Measurements from ENCODE around the gene HENMT1.
"Not testable (repeated sequence)": the region's sequence is repeated elsewhere in the genome, so short reads cannot be mapped to it uniquely, and the experiment has no call there.

HENMT1 gene

DNA sequence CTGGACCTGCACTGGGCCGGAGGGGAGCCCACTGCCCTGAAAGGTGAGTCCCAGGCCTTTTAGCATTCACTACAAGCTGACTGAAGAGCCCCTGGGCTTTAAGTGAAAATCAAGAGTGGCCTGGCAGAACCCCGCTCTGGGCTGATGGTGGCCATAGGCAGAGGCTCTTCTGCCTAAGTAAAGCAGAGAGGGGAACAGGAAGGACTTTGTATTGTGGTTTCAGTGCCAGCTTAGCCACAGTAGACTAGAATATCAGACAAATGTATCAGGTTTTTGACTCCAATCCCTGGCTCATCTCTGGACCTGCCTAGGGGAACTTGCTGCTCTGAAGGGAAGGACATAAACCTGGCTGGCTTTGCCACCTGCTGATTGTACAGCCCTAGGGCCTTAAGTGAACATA lies 10.2 kb upstream of the HENMT1 start:
- no peak for DNase-seq (ENCODE audit: low spot score)

DNA sequence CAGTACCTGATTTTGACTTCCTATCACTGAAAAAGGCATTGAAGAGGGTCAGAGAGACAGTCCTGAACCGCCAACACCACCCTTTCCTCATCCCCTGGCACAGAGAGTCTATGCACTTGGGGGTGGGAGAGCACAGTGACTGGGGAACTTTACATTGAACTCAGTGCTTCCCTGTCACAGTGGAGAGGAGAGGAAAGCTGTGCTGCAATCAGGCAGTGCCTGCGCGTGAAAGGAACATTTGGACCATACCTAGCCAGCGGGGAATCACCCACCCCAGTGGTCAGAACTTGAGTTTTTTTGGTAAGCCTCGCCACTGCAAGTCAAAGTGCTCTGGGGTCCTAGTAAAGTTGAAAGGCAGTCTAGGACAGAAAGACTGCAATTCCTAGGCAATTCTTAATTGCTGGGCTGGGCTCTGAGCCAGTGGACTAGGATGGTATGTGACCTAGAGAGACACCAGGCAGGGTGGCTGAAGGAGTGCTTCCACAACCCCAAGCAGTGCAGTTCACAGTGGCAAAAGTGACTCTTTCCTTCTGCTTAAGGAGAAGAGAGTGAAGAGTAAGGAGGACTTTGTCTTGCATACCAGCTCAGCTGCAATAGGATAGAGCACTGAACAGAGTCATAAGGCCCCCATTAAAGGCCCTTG lies 9.4 kb upstream of the HENMT1 start:
- no peak for DNase-seq (ENCODE audit: low spot score)

DNA sequence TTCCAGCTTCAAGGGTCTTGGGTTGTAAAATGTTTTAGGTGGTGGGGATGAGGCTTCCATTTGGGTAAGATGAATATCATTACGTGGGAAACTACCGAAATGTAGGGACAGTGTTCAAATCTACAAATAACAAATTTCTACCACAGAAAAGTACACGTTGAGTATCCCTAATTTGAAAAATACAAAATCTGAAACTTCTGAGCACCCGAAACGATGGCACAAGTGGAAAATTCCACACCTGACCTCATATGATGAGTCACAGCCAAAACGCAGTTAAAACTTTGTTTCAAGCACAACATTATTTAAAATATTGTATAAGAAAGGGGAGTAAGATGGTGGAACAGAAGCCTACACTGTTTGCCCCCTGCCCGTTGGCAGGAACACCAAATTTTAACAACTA lies 8.8 kb upstream of the HENMT1 start:
- no peak for DNase-seq (ENCODE audit: low spot score)

DNA sequence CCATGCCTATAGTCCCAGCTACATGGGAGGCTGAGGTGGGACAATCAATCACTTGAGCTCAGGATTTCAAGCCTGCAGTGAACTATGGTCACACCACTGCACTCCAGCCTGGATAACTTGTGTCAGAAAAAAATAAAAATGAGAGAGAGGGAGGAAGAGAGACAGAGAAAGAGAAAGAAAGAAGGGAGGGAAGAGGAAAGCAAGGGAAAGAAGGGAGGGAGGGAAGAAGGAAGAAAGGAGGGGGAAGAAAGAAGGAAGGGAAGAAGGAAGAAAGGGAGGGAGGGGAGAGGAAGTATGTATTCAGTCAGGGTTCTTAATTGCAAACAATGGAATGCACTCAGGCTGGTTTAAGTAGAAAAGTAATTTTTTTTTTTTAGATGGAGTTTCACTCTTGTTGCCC lies 7.9 kb upstream of the HENMT1 start:
- no peak for DNase-seq (ENCODE audit: low spot score)

DNA sequence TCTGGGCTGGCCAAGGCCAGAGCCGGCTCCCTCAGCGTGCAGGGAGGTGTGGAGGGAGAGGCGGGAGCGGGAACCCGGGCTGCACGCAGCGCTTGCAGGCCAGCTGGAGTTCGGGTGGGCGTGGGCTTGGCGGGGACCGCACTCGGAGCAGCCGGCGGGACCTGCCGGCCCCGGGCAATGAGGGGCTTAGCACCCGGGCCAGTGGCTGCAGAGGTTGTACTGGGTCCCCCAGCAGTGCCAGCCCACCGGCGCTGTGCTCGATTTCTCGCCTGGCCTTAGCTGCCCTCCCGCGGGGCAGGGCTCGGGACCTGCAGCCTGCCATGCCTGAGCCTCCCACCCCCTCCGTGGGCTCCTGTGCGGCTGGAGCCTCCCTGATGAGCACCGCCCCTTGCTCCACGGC lies 6.5 kb upstream of the HENMT1 start:
- not testable (repeated sequence) for DNase-seq (ENCODE audit: low spot score)

DNA sequence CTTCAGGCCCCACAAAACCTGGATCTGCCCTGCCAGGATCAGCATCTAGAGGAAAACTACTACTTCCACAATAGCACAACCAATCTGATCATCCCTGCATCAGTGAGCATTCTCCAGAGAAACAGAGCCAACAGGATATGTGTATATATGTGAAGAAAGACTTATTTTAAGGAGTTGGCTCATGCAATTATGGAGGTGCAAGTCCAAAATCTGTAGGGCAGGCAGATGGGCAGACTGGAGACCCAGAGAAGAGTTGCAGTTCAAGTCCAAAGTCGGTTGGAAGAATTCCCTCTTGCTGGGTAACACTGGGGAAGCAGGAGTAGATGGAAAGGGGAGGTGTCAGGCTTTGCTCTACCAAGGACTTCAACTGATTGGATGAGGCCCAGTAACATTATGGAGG lies 4.9 kb upstream of the HENMT1 start:
- no peak for DNase-seq (ENCODE audit: low spot score)

DNA sequence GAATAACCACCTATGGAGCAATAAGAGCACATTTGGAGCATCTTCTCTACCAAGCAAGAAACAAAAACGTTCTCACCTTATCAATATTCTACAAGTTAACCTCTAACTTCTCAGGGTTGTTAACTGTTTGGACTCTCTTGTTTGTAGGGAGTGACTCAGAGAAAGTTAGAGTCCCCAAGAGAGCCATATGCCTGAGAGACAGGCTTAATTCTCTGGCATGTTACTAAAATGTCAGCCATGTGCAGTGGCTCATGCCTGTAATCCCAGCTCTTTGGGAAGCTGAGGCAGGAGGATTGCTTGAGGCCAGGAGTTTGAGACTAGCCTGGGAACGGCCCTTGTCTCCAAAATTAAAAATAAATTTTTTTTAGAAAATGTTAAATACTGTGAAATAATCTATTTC lies 4.2 kb upstream of the HENMT1 start:
- DNase-seq (ENCODE audit: low spot score) = no peak

DNA sequence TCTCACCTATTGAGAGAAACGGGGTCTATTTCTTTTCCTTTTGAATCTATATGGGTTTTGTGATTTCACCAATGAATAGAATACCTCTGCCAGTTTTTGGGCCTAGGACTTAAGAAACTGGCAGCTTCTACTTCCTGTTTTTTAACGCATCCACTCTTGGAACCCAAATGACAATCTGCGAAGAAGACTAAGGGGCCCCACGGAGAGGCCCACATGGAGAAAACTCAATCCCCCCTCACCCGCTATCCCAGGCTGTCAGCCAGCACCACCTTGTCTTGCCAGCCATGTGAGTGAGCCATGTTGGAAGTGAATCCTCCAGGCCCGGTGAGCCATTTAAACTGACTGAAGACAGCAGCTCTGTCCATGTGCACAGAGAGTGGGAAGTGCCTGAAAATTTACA lies 3.6 kb upstream of the HENMT1 start:
- no peak for DNase-seq (ENCODE audit: low spot score)

DNA sequence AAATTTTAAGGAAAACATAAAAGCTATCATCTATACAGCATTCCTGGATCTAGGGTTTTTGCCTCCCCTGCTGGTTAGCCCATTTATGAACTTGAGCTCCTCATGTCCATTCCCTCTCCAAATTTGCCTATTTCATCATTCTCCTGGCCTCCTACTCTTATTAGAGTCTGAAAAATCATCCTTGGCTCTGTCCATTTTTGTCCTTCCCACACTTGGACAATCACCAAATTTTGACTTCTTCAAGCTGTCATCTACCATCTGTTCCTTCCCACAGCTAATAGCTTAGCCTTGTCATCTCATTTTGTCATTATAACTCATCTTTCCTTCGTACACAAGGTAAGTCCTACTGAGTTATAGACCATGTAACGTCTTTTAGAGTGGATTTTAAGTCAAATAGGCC lies 2.2 kb upstream of the HENMT1 start:
- DNase-seq (ENCODE audit: low spot score) = no peak

DNA sequence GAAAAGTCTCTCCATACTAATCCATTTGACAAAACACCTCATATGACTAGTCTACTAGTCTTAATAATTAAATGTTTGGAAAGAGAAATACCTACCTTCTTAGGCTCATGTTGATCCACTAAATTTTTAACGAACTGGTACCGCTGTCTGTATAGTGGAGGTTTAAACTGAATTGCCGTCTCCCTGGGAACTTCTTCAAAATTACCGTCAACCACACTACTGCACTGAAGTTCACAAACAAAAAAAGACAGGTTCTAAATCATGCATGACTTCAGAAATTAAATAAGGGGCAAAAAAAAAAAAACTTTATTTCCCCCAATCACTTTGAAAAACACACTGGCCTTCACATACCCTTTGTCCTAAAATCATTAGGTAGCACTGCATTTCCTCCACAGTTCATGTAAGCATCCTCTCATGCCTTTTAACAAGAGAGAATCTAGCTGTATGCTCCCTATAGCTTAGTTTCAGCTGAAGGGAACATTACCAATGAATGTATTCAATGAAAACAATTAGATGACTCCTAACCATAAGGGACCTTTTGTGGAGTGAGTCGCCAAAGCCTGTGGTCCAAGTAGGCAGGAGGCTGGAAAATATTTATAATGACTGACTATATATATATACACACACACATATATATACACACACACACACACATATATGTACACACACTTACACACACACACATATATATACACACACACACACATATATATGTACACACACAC lies 3.4 kb downstream of the HENMT1 start:
- no peak for DNase-seq (ENCODE audit: low spot score)

DNA sequence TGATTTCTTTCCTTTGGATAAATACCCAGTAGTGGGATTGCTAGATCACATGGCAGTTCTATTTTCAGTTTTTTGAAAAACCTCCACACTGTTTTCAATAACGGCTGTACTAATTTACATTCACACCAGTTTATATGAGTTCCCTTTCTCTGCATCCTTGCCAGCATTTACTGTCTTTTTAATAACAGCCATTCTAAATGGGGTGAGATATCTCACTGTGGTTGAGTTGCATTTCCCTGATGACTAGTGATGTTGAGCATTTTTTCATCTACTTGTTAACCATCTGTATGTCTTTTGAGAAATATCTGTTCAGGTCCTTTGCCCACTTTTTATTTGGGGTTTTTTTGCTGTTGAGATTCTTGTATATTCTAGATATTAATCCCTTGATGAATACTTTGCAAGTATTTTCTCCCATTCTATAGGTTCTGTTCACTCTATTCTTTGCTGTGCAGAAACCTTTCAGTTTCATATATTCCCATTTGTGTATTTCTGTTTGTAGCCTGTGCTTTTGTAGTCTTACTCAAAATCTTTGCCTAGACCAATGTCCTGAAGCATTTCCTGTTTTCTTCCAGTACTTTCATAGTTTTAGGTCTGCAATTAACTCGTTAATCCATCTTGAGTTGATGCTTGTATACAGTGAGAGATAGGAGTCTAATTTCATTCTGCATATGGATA lies 7.3 kb downstream of the HENMT1 start:
- DNase-seq (ENCODE audit: low spot score) = peak; percentile 26

DNA sequence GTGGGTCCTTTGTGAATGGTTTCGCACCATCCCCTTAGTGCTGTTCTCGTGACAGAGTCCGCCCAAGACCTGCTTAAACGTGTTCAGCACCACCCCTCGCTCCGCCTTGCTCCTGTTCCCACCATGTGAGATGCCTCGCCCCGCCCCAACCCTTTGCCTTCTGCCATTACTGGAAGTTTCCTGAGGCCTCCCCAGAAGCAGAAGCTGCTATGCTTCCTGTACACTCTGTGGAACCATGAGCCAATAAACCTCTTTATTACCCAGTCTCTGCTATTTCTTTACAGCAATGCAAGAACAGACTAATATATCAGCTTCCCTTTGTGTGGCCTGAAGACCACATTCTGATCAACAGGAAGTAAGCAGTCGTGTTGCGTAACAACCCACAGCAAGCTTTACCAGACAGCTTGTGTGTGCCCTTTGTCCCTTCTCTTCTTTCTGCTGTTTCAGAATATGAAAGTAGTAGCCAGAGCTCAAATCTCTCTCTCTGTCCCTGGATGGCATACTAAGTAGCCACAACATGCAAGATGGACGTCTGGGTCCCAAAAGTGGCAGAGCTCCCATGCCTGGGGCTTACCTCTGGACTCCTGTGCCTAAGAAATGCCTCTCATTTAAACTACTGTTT lies 14.1 kb downstream of the HENMT1 start:
- DNase-seq (ENCODE audit: low spot score) = peak; percentile 85

DNA sequence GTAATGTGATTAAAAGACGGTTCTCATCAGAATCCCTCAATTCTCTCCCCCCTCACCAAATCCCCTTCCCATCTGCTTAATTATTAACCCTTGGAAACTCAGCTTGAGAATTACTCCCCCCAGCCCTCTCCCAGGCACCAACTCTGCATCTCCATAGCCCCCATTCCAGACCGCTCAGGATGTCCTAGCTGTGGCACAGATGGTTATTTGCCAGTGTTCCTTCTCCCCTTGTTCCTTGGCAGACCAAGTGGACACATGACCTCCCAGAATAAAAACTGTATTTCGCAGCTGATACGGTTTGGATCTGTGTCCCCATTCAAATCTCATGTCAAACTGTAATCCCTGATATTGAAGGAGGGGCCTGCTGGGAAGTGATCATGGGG lies 14.6 kb downstream of the HENMT1 start:
- no peak for DNase-seq (ENCODE audit: low spot score)

DNA sequence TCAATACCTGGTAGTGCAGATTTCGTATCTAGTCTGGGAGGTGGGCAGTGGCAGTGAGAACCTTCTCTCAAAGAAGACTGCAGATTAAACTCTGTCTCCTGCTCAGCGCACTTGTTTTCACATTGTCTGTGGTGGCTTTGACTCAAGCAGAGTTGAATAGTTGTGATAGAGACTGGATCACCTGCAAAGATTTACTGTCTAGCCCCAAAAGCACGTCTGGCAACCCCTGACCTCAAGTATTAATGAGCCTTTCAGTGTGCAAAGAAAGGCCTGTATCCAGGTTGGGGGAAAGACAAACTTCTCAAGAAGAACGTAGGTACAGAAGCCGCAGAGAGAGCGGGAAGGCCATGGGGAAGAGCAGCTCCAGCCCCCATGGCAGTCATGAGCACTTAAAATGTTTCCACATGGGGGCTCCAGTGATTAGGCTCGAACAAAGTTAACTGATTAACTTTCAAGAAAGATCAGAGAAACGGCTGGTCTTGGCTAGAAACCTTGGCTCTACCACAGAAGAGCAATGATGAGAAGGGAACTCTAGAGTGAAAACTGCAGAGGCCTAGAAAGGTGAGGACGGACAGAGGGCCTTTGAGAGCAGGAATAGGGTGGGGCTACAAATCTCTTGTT lies 15.2 kb downstream of the HENMT1 start:
- DNase-seq (ENCODE audit: low spot score) = peak; percentile 38

DNA sequence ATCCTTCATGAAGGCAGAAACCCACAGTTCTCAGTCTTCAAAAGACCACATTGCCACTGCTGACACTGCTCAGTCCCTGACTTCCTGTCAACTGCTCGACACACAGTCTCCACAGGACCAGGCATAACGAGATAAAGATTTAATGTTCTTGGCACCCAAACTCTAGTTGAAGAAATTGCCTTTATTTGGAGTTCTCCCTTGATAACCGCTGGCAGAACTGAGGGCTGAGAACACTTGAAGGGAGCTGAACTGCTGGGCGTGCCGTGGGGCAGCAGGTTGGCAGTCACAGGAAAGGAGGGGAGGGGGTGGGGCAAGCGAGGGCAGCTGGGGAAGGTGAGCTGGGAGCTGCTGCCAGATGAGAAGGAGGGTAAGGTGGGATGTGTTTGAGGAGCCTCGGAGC lies 15.9 kb downstream of the HENMT1 start:
- peak; percentile 65 for DNase-seq (ENCODE audit: low spot score)

DNA sequence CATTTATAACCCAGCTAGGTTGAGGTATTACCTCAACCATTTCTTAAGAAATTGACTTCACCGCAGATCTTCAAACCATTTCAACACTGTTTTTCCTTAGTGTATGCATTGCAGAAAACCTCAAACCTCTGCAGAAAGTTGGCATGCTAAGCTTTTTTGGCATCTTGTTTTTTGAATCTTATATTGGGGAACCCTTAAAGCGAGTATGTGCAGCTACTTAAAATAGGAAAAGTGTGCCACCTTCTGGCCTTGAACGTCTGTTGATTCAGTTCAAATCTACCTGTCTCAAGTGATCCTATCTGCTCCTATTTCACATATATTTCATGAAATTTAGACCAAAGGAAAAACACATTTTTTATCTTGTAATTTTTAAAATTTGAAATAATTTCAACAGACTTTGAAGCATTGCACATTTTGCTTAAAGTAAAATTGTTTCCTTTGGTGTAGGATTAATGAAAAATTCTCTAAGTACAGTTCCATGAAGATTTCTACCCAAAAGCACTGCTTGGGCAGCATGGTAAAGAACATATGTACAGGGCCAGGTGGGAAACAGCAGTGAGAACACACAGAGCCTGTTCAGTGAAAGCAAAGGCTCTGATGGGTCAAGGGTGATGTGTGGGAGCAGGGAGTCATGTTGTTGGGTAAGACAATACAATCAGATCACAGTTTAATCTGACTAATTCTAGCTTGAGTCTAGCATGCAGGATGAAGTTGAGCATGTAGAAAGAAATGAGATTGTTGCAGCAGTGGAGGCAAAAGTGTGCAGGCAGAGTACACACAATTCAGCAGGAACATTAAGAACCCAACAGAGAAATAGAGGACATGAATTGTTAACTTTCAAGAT lies 17.2 kb downstream of the HENMT1 start:
- peak; percentile 80 for DNase-seq (ENCODE audit: low spot score)

DNA sequence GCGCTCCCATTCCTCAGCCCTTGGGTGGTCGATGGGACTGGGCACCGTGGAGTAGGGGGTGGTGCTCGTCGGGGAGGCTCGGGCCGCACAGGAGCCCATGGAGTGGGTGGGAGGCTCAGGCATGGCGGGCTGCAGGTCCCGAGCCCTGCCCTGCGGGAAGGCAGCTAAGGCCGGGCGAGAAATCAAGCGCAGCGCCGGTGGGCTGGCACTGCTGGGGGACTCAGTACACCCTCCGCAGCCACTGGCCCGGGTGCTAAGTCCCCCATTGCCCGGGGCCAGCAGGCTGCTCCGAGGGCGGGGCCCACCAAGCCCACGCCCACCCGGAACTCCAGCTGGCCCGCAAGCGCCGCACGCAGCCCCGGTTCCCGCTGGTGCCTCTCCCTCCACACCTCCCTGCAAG lies 20.0 kb downstream of the HENMT1 start:
- not testable (repeated sequence) for DNase-seq (ENCODE audit: low spot score)

DNA sequence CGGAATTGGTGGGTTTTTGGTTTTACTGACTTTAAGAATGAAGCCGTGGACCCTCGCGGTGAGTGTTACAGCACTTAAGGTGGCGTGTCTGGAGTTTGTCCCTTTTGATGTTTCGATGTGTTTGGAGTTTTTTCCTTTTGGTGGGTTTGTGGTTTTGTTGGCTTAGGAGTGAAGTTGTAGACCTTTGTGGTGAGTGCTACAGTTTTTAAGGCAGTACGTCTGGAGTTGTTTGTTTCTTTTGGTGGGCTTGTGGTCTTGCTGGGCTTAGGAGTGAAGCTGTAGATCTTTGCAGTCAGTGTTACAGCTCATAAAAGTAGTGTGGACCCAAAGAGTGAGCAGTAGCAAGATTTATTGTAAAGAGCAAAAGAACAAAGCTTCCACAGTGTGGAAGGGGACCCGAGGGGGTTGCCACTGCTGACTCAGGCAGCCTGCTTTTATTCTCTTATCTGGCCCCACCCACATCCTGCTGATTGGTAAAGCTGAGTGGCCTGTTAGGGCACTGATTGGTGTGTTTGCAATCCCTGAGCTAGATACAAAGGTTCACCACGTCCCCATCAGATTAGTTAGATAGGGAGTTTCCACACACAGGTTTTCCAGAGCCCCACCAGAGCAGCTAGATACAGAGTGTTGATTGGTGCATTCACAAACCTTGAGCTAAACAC lies 20.9 kb downstream of the HENMT1 start:
- peak; percentile 70 for DNase-seq (ENCODE audit: low spot score)

DNA sequence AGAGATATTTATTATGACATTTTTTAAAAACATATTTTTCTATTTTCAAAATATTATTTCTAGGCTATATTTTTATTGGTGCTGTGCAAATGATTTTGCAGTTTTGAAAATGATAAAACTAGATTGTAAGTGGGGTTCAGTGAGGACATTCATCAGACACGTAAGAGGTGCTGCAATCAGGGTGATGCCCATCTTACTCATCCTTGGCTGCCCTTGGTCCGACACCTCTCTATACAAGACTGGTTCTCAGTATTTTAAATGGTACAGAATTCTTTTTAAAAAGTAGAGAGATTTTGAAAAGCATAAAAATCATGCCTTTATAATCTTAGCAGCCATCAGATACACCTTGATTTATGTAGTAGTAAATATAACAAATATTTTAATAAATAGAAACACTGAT lies 24.0 kb downstream of the HENMT1 start:
- DNase-seq (ENCODE audit: low spot score) = no peak

DNA sequence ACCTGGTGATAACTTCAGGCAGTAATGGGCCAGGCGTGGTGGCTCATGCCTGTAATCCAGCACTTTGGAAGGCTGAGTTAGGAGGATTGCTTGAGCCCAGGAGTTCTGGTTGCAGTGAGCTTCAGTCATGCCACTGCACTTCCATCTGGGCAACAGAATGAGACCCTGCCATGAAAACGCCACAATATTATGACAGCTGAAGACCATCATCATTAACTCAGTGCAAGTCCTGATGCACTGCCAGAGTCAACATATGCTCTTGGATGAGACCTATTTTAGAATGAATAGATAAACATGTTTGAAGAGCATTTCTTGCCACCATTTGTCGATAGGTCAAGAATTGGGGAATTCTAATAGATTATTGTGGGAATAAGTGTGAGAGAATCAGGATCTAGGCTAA lies 26.4 kb downstream of the HENMT1 start:
- DNase-seq (ENCODE audit: low spot score) = no peak

DNA sequence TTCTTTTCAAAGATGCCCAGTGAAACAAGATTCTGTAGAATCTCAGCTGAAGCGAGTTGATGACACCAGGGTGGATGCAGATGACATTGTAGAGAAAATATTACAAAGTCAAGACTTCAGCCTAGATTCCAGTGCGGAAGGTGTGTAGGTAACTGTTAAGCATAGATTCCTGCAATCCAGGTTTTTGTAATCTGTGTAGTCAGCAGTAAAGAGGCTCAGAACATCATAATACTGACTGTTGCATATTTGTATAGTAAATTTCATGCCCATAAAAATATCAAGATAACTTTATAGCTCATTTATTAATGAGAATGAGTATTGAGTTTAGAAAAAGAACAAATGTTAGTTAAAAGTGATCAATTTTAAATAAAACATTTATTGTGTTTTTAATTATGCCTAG lies 32.2 kb downstream of the HENMT1 start:
- DNase-seq (ENCODE audit: low spot score) = no peak
